H9 (cell line): ENCODE data around the gene TRA2B. TPM values are rescaled to one million over a fixed set of nuclear protein-coding genes. Genes with fewer than 3 reads are reported as not detected.

Source experiments
- DNase-seq: peaks from one replicate; pipeline ENCODE4 v3.0.0-alpha.2; 2017
- H2AFZ ChIP-seq: one replicate; pipeline ENCODE4 v1.6.1; 2013; ENCODE audit warnings: mild to moderate bottlenecking, low read length, control low read depth, moderate library complexity
- H2AK5ac ChIP-seq: 2 replicates; pipeline ENCODE4 v1.6.1; 2013; ENCODE audit warnings: low read length, control low read depth, mixed read lengths; ENCODE audit not compliant: insufficient read length
- H2BK120ac ChIP-seq: one replicate; pipeline ENCODE4 v1.6.1; 2013; ENCODE audit warnings: low read depth, mild to moderate bottlenecking, low read length, control low read depth, inconsistent platforms; ENCODE audit not compliant: poor library complexity, severe bottlenecking
- H2BK12ac ChIP-seq: 2 replicates; pipeline ENCODE4 v1.6.1; 2013; ENCODE audit warnings: low read length, control low read depth, mixed read lengths, low read depth; ENCODE audit not compliant: insufficient read length
- H2BK15ac ChIP-seq: 2 replicates; pipeline ENCODE4 v1.6.1; 2013; ENCODE audit warnings: low read depth, low read length, control low read depth
- H2BK20ac ChIP-seq: one replicate; pipeline ENCODE4 v1.6.1; 2013; ENCODE audit warnings: low read depth, mild to moderate bottlenecking, low read length, control low read depth, inconsistent platforms; ENCODE audit not compliant: poor library complexity, severe bottlenecking
- H2BK5ac ChIP-seq: 2 replicates; pipeline ENCODE4 v1.6.1; 2013; ENCODE audit warnings: low read length, control low read depth, mixed read lengths; ENCODE audit not compliant: insufficient read length
- H3K14ac ChIP-seq: 2 replicates; pipeline ENCODE4 v1.6.1; 2013; ENCODE audit warnings: low read length, control low read depth; ENCODE audit not compliant: insufficient read depth
- H3K18ac ChIP-seq: 2 replicates; pipeline ENCODE4 v1.6.1; 2013; ENCODE audit warnings: low read depth, mild to moderate bottlenecking, mixed read lengths, low read length, control low read depth; ENCODE audit not compliant: insufficient read length
- H3K23ac ChIP-seq: 2 replicates; pipeline ENCODE4 v1.6.1; 2013; ENCODE audit warnings: low read length, control low read depth, mixed read lengths, low read depth; ENCODE audit not compliant: insufficient read length
- H3K23me2 ChIP-seq: 2 replicates; pipeline ENCODE4 v1.6.1; 2013; ENCODE audit warnings: low read depth, mild to moderate bottlenecking, mixed read lengths, low read length, control low read depth; ENCODE audit not compliant: insufficient read length, poor library complexity, severe bottlenecking
- H3K27ac ChIP-seq: 2 replicates; pipeline ENCODE4 v1.5.1; 2013; ENCODE audit warnings: low read length, control low read depth, mixed read lengths, low read depth; ENCODE audit not compliant: insufficient read length
- H3K27me3 ChIP-seq: 2 replicates; pipeline ENCODE4 v1.6.1; 2013; ENCODE audit warnings: low read length, control low read depth, inconsistent platforms; ENCODE audit not compliant: insufficient read depth
- H3K4ac ChIP-seq: 2 replicates; pipeline ENCODE4 v1.6.1; 2013; ENCODE audit warnings: low read depth, mild to moderate bottlenecking, control low read depth, inconsistent platforms, low read length, moderate library complexity
- H3K4me1 ChIP-seq: 2 replicates; pipeline ENCODE4 v1.6.1; 2013; ENCODE audit warnings: low read length, control low read depth, inconsistent platforms; ENCODE audit not compliant: insufficient read depth
- H3K4me2 ChIP-seq: 2 replicates; pipeline ENCODE4 v1.6.1; 2013; ENCODE audit warnings: low read length, control low read depth, mixed read lengths; ENCODE audit not compliant: insufficient read length, insufficient read depth
- H3K56ac ChIP-seq: 2 replicates; pipeline ENCODE4 v1.6.1; 2013; ENCODE audit warnings: low read depth, mild to moderate bottlenecking, mixed read lengths, low read length, control low read depth; ENCODE audit not compliant: insufficient read length
- H3K79me1 ChIP-seq: 2 replicates; pipeline ENCODE4 v1.6.1; 2013; ENCODE audit warnings: low read depth, mild to moderate bottlenecking, moderate library complexity, low read length, control low read depth, inconsistent platforms; ENCODE audit not compliant: insufficient read depth, poor library complexity, severe bottlenecking
- H3K79me2 ChIP-seq: 2 replicates; pipeline ENCODE4 v1.6.1; 2013; ENCODE audit warnings: low read length, control low read depth, inconsistent platforms; ENCODE audit not compliant: insufficient read depth
- H3K9ac ChIP-seq: 2 replicates; pipeline ENCODE4 v1.6.1; 2013; ENCODE audit warnings: low read length, control low read depth, mixed read lengths; ENCODE audit not compliant: insufficient read length; ENCODE audit errors: extremely low read depth
- H3K9me3 ChIP-seq: one replicate; pipeline ENCODE4 v1.6.1; 2013; ENCODE audit warnings: low read depth, low read length, inconsistent platforms; ENCODE audit not compliant: control insufficient read depth
- H3T11ph ChIP-seq: one replicate; pipeline ENCODE4 v1.6.1; 2013; ENCODE audit warnings: mild to moderate bottlenecking, low read length, control low read depth, inconsistent platforms
- H4K20me1 ChIP-seq: one replicate; pipeline ENCODE4 v1.6.1; 2013; ENCODE audit not compliant: control insufficient read depth, insufficient read length, insufficient read depth
- H4K5ac ChIP-seq: 2 replicates; pipeline ENCODE4 v1.6.1; 2013; ENCODE audit warnings: low read depth, mild to moderate bottlenecking, mixed read lengths, low read length, control low read depth; ENCODE audit not compliant: insufficient read length
- H4K8ac ChIP-seq: replicated peaks from 2 replicates; pipeline ENCODE4 v1.6.1; 2013; ENCODE audit warnings: low read length, control low read depth, mixed read lengths, low read depth; ENCODE audit not compliant: insufficient read length
- H4K91ac ChIP-seq: 2 replicates; pipeline ENCODE4 v1.6.1; 2013; ENCODE audit warnings: low read depth, mild to moderate bottlenecking, moderate library complexity, mixed read lengths, low read length, control low read depth; ENCODE audit not compliant: insufficient read length
- H3K27ac Mint-ChIP-seq, 3 experiments: 2 replicates in 2 of 3; 3 replicates in 1 of 3; pipeline ENCODE4 v1.8.0; 2020 to 2021; ENCODE audit warnings: mixed read lengths in 3 of 3, mild to moderate bottlenecking in 1 of 3, moderate library complexity in 1 of 3
- H3K27me3 Mint-ChIP-seq: 2 replicates; pipeline ENCODE4 v1.8.0; 2021; ENCODE audit warnings: low read depth, mild to moderate bottlenecking, moderate library complexity, mixed read lengths
- H3K36me3 Mint-ChIP-seq, 3 experiments: 2 replicates in 2 of 3; 3 replicates in 1 of 3; pipeline ENCODE4 v1.8.0; 2020 to 2021; ENCODE audit warnings: low read depth in 3 of 3, mixed read lengths in 3 of 3; ENCODE audit not compliant: insufficient read depth in 1 of 3
- H3K4me1 Mint-ChIP-seq, 2 experiments: 2 replicates each; pipeline ENCODE4 v1.8.0; 2020; ENCODE audit warnings: mixed read lengths in 2 of 2
- H3K4me3 Mint-ChIP-seq, 2 experiments: 2 replicates in 1 of 2; 3 replicates in 1 of 2; pipeline ENCODE4 v1.8.0; 2020 to 2021; ENCODE audit warnings: mild to moderate bottlenecking in 2 of 2, mixed read lengths in 2 of 2, moderate library complexity in 1 of 2
- H3K9me3 Mint-ChIP-seq, 2 experiments: 2 replicates in 1 of 2; 3 replicates in 1 of 2; pipeline ENCODE4 v1.8.0; 2020; ENCODE audit warnings: mild to moderate bottlenecking in 2 of 2, mixed read lengths in 2 of 2, moderate library complexity in 1 of 2
- WGBS: extraction: QIAGEN DNeasy Blood & Tissue Kit; methylation state at CpG from one replicate; pipeline ENCODE4 v1.1.7; 2013; ENCODE audit warnings: missing lambda C conversion rate, low lambda C conversion rate, mixed read lengths; ENCODE audit not compliant: insufficient read length; ENCODE audit errors: extremely low coverage; 5-methylcytosine and 5-hydroxymethylcytosine counted together
- total RNA-seq: library from RNA; stranded (reverse); gene quantifications from 2 replicates; pipeline ENCODE4 v1.2.1, GENCODE V29; 2021
- TF ChIP-seq, protein P1 (sequence below): fragments of 200-600 bp; sonication (generic); conservative IDR thresholded peaks from 3 replicates; pipeline ENCODE4 v1.8.0; 2021; ENCODE audit warnings: antibody characterized with exemption, mild to moderate bottlenecking

TRA2B gene
- total RNA-seq, 1 experiment from 2014 or later, result 344 TPM

GRCh38 chr3:185971579-185971978, 33.8 kb upstream of the TRA2B start:
- Histone ChIP-seq H2AK5ac (no peak overlapping the region), H3K4me1 (no peaks in the 10 kb centered on the region), H4K8ac (no peak overlapping the region), H4K5ac (no peak overlapping the region), H3K79me1 (no peaks in the 10 kb centered on the region), H2BK5ac (no peak overlapping the region), H2BK15ac (no peak overlapping the region), H3K18ac (no peak overlapping the region), H2BK20ac (no peak overlapping the region), H3K4ac (no peak overlapping the region), H2AFZ (no peak overlapping the region), H3K23me2 (no peaks in the 10 kb centered on the region), H4K20me1 (no peaks in the 10 kb centered on the region), H3K27me3 (no peaks in the 10 kb centered on the region), H3K27ac (no peak overlapping the region), H3K14ac (no peak overlapping the region), H3K9me3 (no peaks in the 10 kb centered on the region), H3K56ac (no peak overlapping the region), H3K9ac (no peak overlapping the region), H3T11ph (no peak overlapping the region), H4K91ac (no peak overlapping the region), H2BK12ac (no peak overlapping the region), H2BK120ac (no peak overlapping the region), H3K4me2 (no peak overlapping the region), H3K79me2 (no peaks in the 10 kb centered on the region), H3K23ac (no peak overlapping the region)
- Mint-ChIP-seq H3K4me3 (no peak overlapping the region), H3K9me3 (no peaks in the 10 kb centered on the region; a peak in 1 of 5 replicates), H3K27ac (no peak overlapping the region), H3K4me1 (no peaks in the 10 kb centered on the region), H3K36me3 (no peaks in the 10 kb centered on the region), H3K27me3 (peaks cover 5% of the 10 kb centered on the region)
- DNase-seq, result no peak
- TF ChIP-seq, protein P1, sequence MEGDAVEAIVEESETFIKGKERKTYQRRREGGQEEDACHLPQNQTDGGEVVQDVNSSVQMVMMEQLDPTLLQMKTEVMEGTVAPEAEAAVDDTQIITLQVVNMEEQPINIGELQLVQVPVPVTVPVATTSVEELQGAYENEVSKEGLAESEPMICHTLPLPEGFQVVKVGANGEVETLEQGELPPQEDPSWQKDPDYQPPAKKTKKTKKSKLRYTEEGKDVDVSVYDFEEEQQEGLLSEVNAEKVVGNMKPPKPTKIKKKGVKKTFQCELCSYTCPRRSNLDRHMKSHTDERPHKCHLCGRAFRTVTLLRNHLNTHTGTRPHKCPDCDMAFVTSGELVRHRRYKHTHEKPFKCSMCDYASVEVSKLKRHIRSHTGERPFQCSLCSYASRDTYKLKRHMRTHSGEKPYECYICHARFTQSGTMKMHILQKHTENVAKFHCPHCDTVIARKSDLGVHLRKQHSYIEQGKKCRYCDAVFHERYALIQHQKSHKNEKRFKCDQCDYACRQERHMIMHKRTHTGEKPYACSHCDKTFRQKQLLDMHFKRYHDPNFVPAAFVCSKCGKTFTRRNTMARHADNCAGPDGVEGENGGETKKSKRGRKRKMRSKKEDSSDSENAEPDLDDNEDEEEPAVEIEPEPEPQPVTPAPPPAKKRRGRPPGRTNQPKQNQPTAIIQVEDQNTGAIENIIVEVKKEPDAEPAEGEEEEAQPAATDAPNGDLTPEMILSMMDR, result no peak
- no CpG with 5 or more reads among the region's 18 CpGs for WGBS
